ENCODE results near the gene HLA-DRA. TPM values are rescaled to one million over a fixed set of nuclear protein-coding genes. Genes with fewer than 3 reads are reported as not detected.

The HLA-DRA gene
- polyA plus RNA-seq, 1 of the 3 experiments (the other 2 are of a cell fraction): 0.10 TPM

DNA sequence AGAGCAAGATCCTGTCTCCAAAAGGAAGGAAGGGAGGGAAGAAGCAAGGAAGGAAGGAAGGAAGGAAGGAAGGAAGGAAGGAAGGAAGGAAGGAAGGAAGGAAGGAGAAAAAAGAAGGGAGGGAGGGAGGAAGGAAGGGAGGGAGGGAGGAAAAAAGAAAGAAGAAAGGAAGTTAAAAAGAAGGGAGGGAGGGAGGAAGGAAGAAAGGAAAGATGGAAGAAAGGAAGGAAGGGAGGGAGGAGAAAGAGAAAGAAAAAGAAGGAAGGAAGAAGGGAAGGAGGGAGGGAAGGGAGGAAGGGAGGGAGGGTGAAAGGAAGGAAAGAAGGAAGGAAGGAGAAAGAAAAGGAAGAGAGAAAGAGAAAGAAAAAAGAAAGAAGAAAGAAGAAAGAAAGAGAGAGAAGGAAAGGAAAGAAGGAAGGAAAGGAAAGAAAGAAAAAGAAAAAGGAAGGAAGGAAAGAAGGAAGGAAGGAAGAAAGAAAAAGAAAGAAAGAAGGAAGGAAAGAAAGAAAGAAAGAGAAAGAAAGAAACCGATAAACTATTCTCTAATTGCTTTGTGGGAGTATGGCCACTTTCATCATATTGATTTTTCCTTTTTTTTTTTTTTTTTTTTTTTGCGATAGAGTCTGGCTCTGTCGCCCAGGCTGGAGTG, 9.5 kb downstream of the HLA-DRA start:
- no peak overlapping the region for H3K27ac ChIP-seq (ENCODE audit: low read depth in 2 of 2, low read length in 1 of 2)
- no peaks in the 10 kb centered on the region for H3K4me1 ChIP-seq (ENCODE audit: control insufficient read depth in 1 of 2, insufficient read depth in 2 of 2, low read depth in 1 of 2, low read length in 1 of 2)
- DNase-seq: no peak
- H3K79me2 ChIP-seq (ENCODE audit: insufficient read depth): no peaks in the 10 kb centered on the region
- 0% methylated on average over 3 of the region's 3 CpGs for WGBS (ENCODE audit: low lambda C conversion rate)
- H3K4me2 ChIP-seq: no peak overlapping the region
- no peaks in the 10 kb centered on the region for H4K20me1 ChIP-seq (ENCODE audit: insufficient read depth)
- H2AFZ ChIP-seq (ENCODE audit: low read depth): no peak overlapping the region
- ChIA-PET POLR2A (no interaction called here), CTCF (no interaction called here)
- no peaks in the 10 kb centered on the region for H3K9me2 ChIP-seq
- TF ChIP-seq, protein P1, sequence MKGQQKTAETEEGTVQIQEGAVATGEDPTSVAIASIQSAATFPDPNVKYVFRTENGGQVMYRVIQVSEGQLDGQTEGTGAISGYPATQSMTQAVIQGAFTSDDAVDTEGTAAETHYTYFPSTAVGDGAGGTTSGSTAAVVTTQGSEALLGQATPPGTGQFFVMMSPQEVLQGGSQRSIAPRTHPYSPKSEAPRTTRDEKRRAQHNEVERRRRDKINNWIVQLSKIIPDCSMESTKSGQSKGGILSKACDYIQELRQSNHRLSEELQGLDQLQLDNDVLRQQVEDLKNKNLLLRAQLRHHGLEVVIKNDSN (IDR thresholded peaks at IDR 0.05; ENCODE audit: borderline replicate concordance, low read depth): no peak
- no peak for TF ChIP-seq ELF1 (IDR thresholded peaks at IDR 0.05)
- TF ChIP-seq TEAD4 (IDR thresholded peaks at IDR 0.05; ENCODE audit: borderline replicate concordance, insufficient read depth): no peak
- TF ChIP-seq GATA2 (CRISPR knock-in tag; IDR thresholded peaks at IDR 0.05): no peak
- TF ChIP-seq FOXJ3 (CRISPR knock-in tag; IDR thresholded peaks at IDR 0.05): no peak
- TF ChIP-seq, protein P2, sequence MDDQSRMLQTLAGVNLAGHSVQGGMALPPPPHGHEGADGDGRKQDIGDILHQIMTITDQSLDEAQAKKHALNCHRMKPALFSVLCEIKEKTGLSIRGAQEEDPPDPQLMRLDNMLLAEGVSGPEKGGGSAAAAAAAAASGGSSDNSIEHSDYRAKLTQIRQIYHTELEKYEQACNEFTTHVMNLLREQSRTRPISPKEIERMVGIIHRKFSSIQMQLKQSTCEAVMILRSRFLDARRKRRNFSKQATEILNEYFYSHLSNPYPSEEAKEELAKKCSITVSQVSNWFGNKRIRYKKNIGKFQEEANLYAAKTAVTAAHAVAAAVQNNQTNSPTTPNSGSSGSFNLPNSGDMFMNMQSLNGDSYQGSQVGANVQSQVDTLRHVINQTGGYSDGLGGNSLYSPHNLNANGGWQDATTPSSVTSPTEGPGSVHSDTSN (IDR thresholded peaks at IDR 0.05): no peak
- TF ChIP-seq RFX5 (IDR thresholded peaks at IDR 0.05; ENCODE audit: low read length): no peak
- no peak for TF ChIP-seq FOSL2 (IDR thresholded peaks at IDR 0.05; ENCODE audit: borderline replicate concordance, low read depth)
- TF ChIP-seq NFIC (IDR thresholded peaks at IDR 0.05; ENCODE audit: borderline replicate concordance): no peak
- no peak for TF ChIP-seq NRF1 (IDR thresholded peaks at IDR 0.05; ENCODE audit: low read depth, low read length)
- TF ChIP-seq JUND (IDR thresholded peaks at IDR 0.05): no peak
- TF ChIP-seq, protein P3, sequence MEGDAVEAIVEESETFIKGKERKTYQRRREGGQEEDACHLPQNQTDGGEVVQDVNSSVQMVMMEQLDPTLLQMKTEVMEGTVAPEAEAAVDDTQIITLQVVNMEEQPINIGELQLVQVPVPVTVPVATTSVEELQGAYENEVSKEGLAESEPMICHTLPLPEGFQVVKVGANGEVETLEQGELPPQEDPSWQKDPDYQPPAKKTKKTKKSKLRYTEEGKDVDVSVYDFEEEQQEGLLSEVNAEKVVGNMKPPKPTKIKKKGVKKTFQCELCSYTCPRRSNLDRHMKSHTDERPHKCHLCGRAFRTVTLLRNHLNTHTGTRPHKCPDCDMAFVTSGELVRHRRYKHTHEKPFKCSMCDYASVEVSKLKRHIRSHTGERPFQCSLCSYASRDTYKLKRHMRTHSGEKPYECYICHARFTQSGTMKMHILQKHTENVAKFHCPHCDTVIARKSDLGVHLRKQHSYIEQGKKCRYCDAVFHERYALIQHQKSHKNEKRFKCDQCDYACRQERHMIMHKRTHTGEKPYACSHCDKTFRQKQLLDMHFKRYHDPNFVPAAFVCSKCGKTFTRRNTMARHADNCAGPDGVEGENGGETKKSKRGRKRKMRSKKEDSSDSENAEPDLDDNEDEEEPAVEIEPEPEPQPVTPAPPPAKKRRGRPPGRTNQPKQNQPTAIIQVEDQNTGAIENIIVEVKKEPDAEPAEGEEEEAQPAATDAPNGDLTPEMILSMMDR (IDR thresholded peaks at IDR 0.05): no peak
- no peak overlapping the region for H3K4me3 ChIP-seq (ENCODE audit: low read depth in 2 of 2, low read length in 1 of 2)
- no peaks in the 10 kb centered on the region for H3F3A ChIP-seq (replicated peaks; ENCODE audit: insufficient read depth)
- H3K9ac ChIP-seq: no peak overlapping the region
- no peaks in the 10 kb centered on the region; the same call in 1 of the 2 replicates for H3K27me3 ChIP-seq (ENCODE audit: insufficient read depth)
- H3K9me3 ChIP-seq: no peaks in the 10 kb centered on the region
- H3K36me3 ChIP-seq (replicated peaks in 1 of 2; ENCODE audit: control insufficient read depth in 1 of 2, insufficient read depth in 2 of 2, low read length in 1 of 2): no peaks in the 10 kb centered on the region

DNA sequence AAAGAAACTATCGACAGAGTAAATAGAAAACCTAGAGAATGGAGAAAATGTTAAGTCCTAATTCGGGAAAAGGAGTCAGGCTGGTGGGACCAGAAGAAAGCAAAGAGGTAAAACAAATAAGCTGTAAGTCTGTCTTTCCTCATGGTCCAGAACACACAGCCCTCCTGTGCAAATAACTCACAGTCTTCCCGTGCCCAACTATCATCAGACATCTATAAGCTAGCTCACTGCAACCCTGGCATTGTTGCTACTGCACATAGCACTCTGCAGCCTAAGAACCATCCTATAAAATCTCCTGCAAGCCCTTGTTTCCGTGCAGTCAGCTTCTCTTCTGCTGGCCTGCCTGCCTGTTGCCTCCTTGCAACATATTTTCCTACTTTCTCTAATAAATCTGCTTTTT, 17.4 kb downstream of the HLA-DRA start:
- WGBS (ENCODE audit: low lambda C conversion rate): 0% methylated on average over 4 of the region's 4 CpGs
- no peak overlapping the region for H3K4me3 ChIP-seq (ENCODE audit: low read depth in 2 of 2, low read length in 1 of 2)
- no peaks in the 10 kb centered on the region for H3K9me3 ChIP-seq
- no peaks in the 10 kb centered on the region for H4K20me1 ChIP-seq (ENCODE audit: insufficient read depth)
- no peaks in the 10 kb centered on the region for H3K79me2 ChIP-seq (ENCODE audit: insufficient read depth)
- no peak overlapping the region for H2AFZ ChIP-seq (ENCODE audit: low read depth)
- DNase-seq: no peak
- H3K9ac ChIP-seq: no peak overlapping the region
- TF ChIP-seq SMC3 (IDR thresholded peaks at IDR 0.05; ENCODE audit: low read depth, low read length): no peak
- TF ChIP-seq POLR2AphosphoS5 (IDR thresholded peaks at IDR 0.05; ENCODE audit: low read depth, low read length): no peak
- TF ChIP-seq NFIC (IDR thresholded peaks at IDR 0.05; ENCODE audit: borderline replicate concordance): no peak
- TF ChIP-seq, protein P4, sequence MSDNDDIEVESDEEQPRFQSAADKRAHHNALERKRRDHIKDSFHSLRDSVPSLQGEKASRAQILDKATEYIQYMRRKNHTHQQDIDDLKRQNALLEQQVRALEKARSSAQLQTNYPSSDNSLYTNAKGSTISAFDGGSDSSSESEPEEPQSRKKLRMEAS (IDR thresholded peaks at IDR 0.05; ENCODE audit: low read depth): no peak
- no peak for TF ChIP-seq YY1 (IDR thresholded peaks at IDR 0.05; ENCODE audit: low read depth)
- no peak for TF ChIP-seq TEAD4 (IDR thresholded peaks at IDR 0.05; ENCODE audit: borderline replicate concordance, insufficient read depth)
- no peak for TF ChIP-seq FOXM1 (IDR thresholded peaks at IDR 0.05; ENCODE audit: low read depth)
- TF ChIP-seq, protein P5, sequence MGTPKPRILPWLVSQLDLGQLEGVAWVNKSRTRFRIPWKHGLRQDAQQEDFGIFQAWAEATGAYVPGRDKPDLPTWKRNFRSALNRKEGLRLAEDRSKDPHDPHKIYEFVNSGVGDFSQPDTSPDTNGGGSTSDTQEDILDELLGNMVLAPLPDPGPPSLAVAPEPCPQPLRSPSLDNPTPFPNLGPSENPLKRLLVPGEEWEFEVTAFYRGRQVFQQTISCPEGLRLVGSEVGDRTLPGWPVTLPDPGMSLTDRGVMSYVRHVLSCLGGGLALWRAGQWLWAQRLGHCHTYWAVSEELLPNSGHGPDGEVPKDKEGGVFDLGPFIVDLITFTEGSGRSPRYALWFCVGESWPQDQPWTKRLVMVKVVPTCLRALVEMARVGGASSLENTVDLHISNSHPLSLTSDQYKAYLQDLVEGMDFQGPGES (IDR thresholded peaks at IDR 0.05; ENCODE audit: low read depth, low read length): no peak
- TF ChIP-seq, protein P6, sequence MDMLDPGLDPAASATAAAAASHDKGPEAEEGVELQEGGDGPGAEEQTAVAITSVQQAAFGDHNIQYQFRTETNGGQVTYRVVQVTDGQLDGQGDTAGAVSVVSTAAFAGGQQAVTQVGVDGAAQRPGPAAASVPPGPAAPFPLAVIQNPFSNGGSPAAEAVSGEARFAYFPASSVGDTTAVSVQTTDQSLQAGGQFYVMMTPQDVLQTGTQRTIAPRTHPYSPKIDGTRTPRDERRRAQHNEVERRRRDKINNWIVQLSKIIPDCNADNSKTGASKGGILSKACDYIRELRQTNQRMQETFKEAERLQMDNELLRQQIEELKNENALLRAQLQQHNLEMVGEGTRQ (IDR thresholded peaks at IDR 0.05; ENCODE audit: borderline replicate concordance, low read depth, low read length): no peak
- no peak for TF ChIP-seq RCOR1 (IDR thresholded peaks at IDR 0.05; ENCODE audit: low read length)
- no peak for TF ChIP-seq MXI1 (IDR thresholded peaks at IDR 0.05; ENCODE audit: low read depth, low read length)
- H3K36me3 ChIP-seq (replicated peaks in 1 of 2; ENCODE audit: control insufficient read depth in 1 of 2, insufficient read depth in 2 of 2, low read length in 1 of 2): no peaks in the 10 kb centered on the region
- no peak overlapping the region for H3K27ac ChIP-seq (ENCODE audit: low read depth in 2 of 2, low read length in 1 of 2)
- CTCF ChIA-PET: interaction anchor here (1.1 kb wide), 1 partner anchor 43 kb away, joined by 4 read pairs; no protein-coding TSS in a partner anchor
- H3F3A ChIP-seq (replicated peaks; ENCODE audit: insufficient read depth): no peaks in the 10 kb centered on the region
- H3K27me3 ChIP-seq (ENCODE audit: insufficient read depth): no peaks in the 10 kb centered on the region; the same call in 1 of the 2 replicates
- H3K4me2 ChIP-seq: no peak overlapping the region
- H3K9me2 ChIP-seq: no peaks in the 10 kb centered on the region
- POLR2A ChIA-PET: no interaction called here
- H3K4me1 ChIP-seq (ENCODE audit: control insufficient read depth in 1 of 2, insufficient read depth in 2 of 2, low read depth in 1 of 2, low read length in 1 of 2): no peaks in the 10 kb centered on the region

Data from SK-N-SH (cell line).